ENCODE data around the gene XG.

XG gene

DNA sequence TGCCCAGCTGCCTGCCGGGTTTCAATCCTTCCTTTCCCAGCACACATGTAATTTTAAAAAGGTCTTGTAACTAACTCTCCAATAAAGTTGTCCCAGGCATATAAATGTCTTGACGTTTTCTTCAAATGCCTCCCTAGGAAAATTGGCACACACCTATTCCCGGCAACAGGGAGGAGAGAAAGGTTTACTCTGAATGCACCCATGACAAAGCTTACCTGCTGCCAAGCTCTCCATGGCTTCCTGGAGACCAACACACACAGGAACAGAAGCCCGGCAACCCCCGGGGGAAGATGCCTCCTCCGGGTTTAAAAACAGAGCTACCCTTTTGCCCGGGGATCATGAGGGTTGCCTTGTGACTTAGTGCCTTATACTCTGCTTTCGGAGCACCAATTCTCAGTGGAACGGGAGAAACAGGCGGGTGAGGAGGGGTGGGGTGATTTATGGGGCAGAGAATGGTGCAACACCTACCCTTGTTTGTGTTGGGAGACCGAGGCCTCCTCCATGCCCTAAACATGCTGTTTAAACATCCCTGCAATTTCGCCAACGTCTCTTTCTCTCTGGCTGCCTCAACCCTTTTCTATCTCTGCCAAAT, 72.1 kb downstream of the XG start:
- no peak for DNase-seq

DNA sequence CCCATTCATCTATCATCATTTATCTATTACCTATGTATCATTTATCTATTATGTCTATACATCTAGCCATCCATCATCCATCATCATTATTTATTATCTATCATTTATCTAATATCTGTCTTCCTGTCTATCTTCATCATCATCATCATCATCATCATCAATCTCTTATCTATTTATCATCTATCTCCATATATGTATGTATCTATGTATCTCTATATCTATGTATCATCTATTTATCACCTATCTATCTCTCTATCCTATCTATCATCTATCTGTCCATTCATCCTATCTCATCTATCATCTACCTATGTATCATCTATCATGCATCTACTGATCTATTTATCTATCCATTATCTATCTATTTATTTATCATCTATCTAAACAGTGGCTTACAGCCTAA, 73.0 kb downstream of the XG start:
- DNase-seq = no peak

DNA sequence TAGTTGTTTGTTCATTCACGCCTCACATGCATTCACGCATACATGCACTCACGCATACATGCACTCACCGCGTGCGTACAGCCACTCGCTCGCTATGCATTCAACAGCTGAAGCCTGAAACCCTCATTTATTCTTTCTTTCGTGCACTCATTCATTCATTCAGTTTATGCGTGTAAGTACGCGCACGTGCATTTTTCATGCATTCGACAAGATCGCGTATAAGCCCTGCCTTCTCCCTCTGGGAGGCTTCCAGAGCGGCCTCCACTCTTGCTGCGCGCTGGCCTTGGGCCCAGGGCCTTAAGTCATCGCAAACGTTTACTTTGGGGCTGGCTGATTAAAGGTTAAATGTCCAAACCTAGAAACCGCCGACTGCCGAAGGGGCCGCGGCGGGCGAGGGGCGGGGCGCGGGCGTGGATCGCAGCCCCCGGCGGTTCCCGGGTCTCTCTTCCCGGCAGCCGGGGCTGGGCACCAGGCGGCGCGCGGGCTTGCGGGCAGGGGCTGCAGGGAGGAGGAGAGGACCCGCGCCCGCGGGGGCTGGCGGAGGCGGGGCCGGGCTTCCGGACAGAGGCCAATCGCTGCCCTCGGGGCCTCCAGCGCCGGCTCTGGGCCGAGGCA, 76.6 kb downstream of the XG start, which contains the start of gene GYG2:
Gene GYG2 (plus strand): TSS at position 587 of the 615 bp plus-strand sequence. CDS start 1,259 bp downstream, outside the sequence.
- DNase-seq = no peak

DNA sequence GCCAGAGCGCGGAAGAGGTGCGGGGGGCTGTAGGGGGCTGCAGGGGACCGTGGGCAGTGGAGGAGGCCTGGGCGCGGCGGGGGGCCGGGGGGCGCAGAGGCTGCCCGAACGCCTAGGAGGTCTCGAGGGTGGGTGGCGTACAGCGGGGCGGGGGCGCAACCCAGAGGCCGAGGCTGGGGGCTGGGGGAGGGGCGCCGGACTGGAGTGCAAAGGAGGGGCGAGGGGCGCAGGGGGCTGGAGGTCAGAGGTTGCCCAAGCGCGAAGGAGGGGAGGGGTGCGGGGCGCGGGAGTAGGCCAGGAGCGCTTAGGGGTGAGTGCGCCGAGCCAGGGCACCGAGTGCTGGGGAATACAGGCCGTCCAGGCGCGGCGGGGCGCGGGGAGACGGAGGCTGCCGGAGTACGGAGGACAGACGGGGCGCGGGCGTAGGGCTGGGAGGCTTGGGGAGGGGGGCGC, 77.1 kb downstream of the XG start:
- no peak for DNase-seq

DNA sequence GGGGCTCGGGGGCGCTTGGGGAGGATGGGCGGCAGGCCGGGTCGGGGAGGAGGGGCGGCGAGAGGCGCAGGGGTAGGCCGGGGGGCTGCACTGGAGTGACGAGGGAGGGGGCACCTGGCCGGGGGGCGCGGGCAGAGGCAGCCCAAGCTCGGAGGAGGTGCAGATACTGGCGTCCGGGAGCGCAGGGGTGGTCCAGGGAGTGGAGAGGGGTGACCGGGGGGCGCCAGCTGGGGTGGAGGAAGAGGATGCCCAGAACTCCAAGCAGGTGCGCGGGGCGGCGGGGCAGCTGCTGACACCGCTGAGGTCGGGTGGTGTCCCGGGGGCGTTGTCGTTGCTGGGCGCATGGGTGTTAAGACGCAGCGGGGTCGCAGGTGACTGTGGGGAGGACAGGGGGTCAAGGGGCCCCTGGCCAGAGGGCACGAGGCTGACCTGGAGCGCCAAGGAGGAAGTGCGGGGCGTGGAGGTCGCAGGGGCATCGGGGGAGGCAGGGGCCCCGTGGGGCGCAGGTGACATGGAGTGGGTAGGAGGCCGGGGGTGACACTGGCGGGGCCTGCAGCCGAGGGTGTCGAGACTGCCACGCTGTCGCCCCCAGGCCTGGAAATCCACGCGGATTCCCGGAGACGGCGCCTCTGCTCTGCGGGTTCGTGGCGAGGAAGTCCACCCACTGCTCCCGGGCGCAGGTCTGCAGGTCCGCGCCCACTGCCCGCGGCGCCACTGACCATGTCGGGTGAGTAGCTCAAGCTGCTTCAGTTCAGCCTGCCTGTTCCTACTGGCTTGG, 77.8 kb downstream of the XG start:
- no peak for DNase-seq

DNA sequence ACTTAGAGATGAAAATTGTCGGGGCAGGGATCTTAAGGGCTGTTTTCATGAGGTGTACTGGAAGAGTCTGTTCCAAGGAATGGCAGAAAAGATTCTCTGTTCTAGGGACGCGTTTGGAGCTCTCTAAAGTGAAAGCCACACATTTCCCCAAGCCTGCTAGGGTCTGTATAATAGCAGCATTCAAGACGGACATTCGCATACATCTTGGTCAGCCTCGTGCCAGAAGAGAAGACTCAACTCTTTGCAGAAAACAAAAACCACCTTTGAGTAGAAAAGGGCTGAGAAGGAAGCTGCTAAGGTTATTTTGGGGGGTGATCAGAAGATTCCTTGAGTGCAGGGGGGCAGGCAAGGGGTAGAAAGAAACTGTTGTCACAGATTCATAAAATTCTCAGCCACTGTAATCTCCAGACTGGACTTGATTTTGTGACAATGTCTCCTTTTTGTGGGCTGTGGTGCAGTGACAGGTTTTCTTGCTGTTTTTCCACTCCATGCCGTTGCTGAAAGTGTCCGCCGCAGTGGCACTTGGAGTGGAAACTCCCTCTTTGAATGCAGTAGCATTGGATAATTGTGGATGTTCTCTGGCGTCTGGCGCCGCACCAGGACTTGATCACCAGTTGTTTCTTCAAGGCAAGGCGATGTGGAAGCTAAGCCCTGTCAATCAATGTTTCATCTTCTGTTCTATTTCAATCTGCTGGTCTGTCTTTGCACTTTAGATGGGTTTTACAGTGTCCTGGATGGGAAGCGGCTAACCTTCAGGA, 79.8 kb downstream of the XG start:
- DNase-seq = no peak

DNA sequence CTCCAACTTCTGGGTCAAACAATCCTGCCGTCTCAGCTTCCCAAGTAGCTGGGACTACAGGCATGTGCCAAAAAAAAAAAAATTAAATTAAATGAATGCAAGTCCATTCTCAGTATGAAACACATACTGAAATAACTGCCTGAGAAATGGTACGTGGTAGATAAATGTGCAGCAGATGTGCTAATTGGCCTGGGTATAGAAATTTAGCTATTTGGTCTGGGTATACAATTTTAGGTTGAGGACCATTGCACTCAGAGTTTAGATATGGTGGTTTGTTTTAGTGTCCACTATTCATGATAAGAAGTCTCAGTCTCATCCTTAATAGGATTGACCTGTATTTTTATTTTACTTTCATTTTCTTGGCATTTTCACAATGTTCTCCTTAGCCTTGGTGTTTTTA, 86.1 kb downstream of the XG start:
- DNase-seq = no peak

DNA sequence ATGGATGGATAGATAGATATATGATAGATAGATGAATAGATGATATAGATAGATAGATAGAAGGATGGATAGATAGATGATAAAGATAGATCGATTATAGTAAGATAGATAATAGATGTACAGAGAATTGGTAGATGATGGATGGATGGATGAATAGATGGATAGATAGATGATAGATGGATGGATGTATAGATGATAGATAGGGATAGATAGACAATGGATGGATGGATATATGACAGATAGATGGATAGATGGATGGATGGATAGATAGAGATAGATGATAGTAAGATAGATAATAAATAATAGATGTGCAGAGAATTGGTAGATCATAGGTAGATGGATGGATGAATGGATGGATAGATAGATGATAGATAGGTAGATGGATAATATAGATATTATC, 89.1 kb downstream of the XG start:
- DNase-seq = no peak

DNA sequence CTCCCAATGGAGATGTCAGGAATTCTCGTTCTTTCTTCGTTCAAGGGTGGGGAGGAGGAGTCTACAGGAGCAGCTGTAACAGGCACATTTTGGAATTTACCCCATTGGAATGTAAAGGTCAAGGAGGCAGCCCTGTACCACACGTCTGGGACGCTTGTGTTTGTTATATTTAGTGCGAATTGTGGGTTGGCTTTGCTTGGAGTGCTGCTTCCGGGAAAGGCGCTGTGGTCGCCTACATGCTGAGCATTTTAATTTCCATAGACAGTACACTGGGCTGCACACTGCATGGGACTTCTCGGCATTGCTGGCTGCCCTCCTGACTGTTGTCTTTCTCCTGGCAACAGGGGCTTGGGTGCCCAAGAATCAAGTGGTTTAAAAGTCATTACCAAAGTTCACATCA, 89.7 kb downstream of the XG start:
- DNase-seq = no peak

DNA sequence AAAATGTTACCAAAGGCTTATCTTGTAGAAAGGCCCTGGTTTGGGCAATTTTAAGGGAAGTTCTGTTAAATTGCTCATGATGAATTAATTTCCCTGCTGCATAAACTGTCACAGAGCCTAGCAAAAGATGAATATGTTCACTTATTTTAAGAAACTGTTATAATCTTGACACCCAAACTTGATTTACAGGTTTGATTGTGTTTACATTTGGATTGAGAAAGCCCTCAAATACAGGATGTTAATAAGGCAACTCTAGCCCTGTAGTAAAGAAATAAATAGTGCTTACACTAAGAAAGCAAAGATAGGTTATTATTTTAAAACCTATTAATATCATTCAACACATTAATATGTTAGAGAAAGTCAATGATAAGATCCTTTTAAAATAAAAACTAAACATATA, 95.2 kb downstream of the XG start:
- no peak for DNase-seq

DNA sequence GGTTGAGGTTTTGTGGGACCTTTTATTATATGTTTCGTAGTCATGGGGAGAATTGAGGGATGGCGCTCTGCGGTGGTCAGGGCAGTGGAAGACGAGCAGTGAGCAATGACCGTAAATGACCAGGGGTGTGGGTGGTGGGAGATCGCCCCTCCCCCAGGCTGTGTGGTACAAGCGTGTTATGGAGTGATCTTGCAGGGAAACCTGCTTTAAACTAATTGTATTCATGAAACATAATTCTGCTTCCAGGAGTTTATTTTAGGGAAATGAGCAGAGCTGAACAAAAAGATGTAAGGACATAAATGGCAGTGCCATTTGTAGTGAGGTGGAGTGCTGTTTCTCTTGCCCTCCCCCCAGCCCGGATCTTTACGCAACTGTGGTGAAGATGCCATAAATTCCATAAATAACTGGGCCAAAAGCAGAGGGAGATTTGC, 97.0 kb downstream of the XG start:
- no peak for DNase-seq

DNA sequence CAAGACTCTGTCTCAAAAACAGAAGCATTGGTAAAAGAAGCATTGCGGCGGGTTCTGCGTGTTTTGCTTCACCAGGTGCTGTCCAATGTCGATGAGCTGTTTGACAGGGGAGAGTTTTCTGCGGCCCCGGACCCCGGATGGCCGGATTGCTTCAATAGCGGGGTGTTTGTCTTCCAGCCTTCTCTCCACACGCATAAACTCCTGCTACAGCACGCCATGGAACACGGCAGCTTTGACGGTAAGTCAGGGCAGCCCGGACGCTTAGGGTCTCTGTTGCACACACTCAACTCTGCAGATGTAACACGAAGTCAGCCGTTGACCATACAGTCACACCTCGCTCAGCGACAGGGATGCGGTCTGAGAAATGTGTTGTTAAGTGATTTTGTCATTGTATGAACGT, 103.1 kb downstream of the XG start:
- no peak for DNase-seq

DNA sequence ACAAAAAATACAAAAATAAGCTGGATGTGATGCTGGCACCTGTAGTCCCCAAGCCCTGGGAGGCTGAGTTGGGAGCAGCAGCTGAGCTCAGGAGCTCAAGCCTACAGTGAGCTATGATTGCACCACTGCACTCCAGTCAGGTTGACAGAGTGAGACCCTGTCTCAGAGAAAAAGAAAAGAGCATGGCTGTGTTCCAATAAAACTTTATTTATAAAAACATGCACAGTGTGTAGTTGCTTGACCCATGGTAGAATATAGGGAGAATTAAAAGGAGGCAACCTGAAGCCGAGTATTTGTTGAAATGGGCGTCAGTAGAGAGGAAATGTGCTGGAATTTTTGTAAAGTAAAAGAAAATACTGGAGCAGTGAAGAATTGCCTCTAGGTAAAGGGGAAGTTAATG, 103.9 kb downstream of the XG start:
- no peak for DNase-seq

DNA sequence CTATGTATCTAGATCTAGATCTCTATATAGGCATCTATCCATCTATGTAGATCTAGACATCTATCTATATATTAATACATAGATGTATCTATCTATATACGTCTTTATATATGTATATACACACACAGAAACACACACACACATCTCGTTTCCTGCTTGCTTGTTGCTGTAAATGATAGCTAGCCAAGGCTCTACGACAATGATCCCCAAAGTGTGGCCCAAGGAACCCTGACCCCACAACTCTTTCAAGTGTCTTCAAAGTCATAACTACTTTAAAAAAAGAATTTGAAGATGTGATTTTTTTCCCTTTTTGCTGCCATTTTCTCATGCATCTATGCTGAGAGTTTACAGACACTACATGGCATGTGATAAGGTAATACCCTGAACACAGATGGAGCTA, 105.7 kb downstream of the XG start:
- DNase-seq = no peak

DNA sequence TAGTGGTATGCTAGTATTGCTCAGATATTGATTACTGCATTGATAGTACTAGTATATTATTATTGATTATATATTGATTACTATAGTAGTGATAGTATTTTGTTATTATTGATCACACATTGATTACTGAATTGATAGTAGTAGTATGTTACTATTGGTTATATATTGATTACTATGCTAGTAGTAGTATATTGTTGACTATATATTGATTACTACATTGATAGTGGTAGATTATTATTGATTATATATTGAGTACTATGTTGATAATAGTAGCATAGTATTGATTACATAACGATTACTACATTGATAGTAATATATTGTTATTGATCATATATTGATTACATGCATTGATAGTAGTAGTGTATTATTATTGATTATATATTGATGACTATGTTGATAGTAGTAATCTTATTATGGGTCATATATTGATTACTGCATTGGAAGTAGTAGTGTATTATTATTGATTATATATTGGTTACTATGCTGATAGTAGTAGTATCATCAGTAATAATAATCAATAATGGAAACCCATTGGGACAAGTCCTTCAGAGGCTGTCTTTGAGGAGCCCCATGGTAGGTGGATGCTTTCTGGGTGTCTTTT, 107.5 kb downstream of the XG start:
- DNase-seq = no peak

DNA sequence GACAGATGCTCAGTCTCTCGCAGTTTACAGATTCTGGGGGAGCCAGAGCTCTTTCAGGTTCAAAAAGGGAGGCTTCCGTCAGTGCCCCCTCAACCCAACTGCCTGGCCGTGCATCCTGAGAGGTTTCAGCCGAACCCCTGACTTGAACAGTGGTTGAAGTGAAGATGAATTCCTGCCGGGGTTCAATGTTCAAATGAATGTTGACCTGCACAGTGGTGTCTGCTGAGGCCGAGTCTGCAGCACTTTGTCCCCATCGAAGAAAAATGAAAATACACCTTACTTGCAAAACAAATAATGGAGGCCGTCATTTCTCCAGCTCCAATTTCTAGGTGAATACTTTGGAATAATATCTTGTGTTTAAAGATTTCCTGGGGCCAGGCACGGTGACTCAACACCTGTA, 110.6 kb downstream of the XG start:
- no peak for DNase-seq

DNA sequence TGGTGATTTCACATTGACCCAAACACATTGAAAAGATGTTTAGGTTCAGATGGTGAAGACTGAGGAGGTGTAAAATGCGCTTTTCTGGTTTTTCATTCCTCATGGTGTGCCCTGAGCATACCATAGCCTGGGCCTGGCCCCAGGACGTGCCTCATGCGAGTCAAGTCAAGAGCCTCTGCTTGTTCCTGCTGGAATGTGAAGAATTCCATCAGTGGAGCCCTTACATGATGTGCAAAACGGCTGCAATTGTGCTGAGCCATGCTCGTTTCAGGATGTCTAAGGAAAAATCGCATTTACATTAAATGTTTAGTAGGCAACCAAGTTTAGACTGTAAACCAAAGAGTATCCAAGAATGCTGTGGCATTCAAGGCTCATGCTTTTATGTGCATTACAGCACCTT, 111.8 kb downstream of the XG start:
- DNase-seq = no peak

All from CD4-positive, alpha-beta T cell treated with Interleukin-4 for 1 hour (primary cell).